ENCODE data around the gene LDHA.
A peak's percentile ranks its signal among the peaks of the same experiment; 100 is the strongest.

Gene LDHA

GRCh38 chr11:18394275-18394927 is at the start of gene LDHA:
Gene LDHA, plus strand, starts transcription at chr11:18394563. Its CDS starts 2,280 bp downstream, at chr11:18396843.
- peak; percentile 75 for DNase-seq

GRCh38 chr11:18347471-18348125 is 46.8 kb upstream of the LDHA start:
- DNase-seq = no peak

GRCh38 chr11:18352581-18352980 is 41.8 kb upstream of the LDHA start:
- no peak for DNase-seq

GRCh38 chr11:18358646-18359045 is 35.7 kb upstream of the LDHA start:
- no peak for DNase-seq

GRCh38 chr11:18361154-18361553 is 33.2 kb upstream of the LDHA start:
- DNase-seq = no peak

- DNase-seq = no peak
These were observed 29.8 kb upstream of the LDHA start for GRCh38 chr11:18364495-18365073.

GRCh38 chr11:18365741-18366140 is 28.6 kb upstream of the LDHA start:
- DNase-seq = no peak

GRCh38 chr11:18366286-18366685 is 28.1 kb upstream of the LDHA start:
- DNase-seq = no peak

- DNase-seq = no peak
These were observed 26.9 kb upstream of the LDHA start for GRCh38 chr11:18367431-18367830.

- DNase-seq = no peak
These were observed 26.1 kb upstream of the LDHA start for GRCh38 chr11:18368221-18368620.

- DNase-seq = no peak
These were observed 25.0 kb upstream of the LDHA start for GRCh38 chr11:18369398-18369797.

GRCh38 chr11:18371279-18371678 is 23.1 kb upstream of the LDHA start:
- no peak for DNase-seq

- DNase-seq = no peak
These were observed 22.2 kb upstream of the LDHA start for GRCh38 chr11:18372201-18372600.

GRCh38 chr11:18374956-18375355 is 19.4 kb upstream of the LDHA start:
- no peak for DNase-seq

GRCh38 chr11:18375941-18376340 is 18.4 kb upstream of the LDHA start:
- DNase-seq = no peak

- DNase-seq = peak; percentile 45
These were observed 15.2 kb upstream of the LDHA start for GRCh38 chr11:18379201-18379600.

GRCh38 chr11:18383388-18384156 is 10.8 kb upstream of the LDHA start:
- no peak for DNase-seq

- no peak for DNase-seq
These were observed 10.2 kb upstream of the LDHA start for GRCh38 chr11:18384157-18384641.

GRCh38 chr11:18390088-18390487 is 4.3 kb upstream of the LDHA start:
- DNase-seq = no peak

GRCh38 chr11:18392434-18393321 is 1.7 kb upstream of the LDHA start:
- DNase-seq = no peak

- no peak for DNase-seq
These were observed 635 bp upstream of the LDHA start for GRCh38 chr11:18393581-18394274.
